DMS114 treated with DMSO at 0.1 percent for 48 hours (cell line): Measurements from ENCODE around the gene ANKRD6.
"Not testable (repeated sequence)": the region's sequence is repeated elsewhere in the genome, so short reads cannot be mapped to it uniquely, and the experiment has no call there.

Experiments
- DNase-seq: peaks from one replicate; lab custom pipeline; 2025; ENCODE audit not compliant: unreplicated experiment; lab: John Stamatoyannopoulos, UW

Gene ANKRD6

DNA sequence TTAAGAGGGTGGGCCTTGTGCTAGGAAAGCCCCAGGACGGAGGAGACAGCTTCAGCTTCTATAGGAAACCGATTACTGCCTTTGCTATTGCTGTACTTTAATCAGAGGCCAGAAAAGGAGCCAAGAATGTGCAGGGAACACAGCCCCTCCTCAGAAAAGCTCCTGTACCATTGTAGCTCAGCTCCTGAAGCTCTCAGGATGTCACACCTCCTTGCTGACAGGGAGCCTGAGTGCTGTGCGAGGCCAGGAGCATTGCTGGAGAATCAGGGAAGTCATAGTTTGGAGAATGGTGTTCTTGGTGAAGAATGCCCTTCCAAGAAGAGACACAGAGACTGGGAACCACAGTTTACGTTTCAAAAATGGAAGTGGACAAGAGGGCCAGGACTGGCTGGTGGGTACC lies 158.8 kb downstream of the ANKRD6 start:
- DNase-seq = no peak

- DNase-seq = no peak
Measured at GRCh38 chr6:89596056-89596455, 163.1 kb downstream of the ANKRD6 start.

DNA sequence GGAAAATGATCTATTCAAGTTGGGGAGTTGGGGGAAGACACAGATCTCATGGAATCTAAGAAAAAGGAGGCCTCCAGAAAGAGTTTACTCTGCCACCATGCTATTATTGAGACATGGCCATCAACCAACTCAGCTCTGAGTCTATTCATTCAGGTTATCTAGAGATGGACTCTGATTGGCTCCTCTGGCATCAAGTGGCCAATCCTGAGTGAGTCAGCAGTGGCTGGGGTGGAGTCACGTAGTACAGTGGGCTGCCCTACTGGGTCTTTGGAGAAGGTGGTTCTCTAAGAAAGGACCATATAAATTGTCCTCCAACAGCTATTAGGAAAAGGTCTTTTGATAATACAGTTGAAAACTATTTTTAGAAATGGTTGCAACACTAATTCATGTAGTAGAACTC lies 163.5 kb downstream of the ANKRD6 start:
- no peak for DNase-seq

DNA sequence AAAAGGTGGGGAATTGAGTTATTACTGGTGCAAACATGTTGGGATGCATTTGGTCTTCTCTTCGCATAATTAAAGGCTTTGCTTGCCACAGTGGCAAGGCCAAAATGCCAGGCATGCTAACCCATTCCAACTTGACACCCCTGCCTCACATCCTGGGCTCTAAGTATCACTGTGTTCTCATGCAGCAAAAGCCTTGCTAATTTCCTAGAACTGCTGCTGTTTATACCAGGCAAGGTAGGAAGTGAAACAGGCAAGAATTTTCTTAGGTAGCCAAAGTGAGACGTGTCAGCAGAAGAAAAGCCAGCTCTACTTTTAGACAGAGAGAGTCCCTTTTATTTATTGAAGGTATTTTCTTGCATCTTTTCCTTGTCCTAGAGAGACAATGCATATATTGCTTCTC lies 164.4 kb downstream of the ANKRD6 start:
- DNase-seq = no peak

- DNase-seq = no peak
Measured at GRCh38 chr6:89597988-89598387, 165.0 kb downstream of the ANKRD6 start.

- no peak for DNase-seq
Measured at GRCh38 chr6:89599727-89600126, 166.8 kb downstream of the ANKRD6 start.

DNA sequence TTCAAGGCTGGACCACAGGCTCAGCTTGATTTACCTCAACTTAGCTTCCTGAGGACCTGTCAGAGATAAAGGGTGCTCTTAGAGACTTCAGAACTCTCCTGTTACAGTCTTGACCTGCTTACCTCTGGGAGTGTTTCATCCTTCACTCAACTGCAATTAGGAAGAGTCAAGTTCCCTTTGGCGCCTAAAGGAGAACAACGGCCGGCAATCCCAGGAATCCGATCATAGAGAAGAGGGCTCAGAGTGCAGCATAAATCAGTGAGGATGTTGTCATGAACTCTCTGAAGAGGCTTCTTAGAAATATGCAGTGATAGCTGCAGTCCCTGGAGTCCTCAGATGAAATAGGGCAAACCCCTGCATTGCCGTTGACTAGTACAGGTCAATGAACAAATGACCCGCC lies 169.2 kb downstream of the ANKRD6 start:
- DNase-seq = no peak

GRCh38 chr6:89604653-89605052 lies 171.7 kb downstream of the ANKRD6 start:
- no peak for DNase-seq

GRCh38 chr6:89605861-89606260 lies 172.9 kb downstream of the ANKRD6 start:
- no peak for DNase-seq

- DNase-seq = peak; percentile 31
Measured at GRCh38 chr6:89610149-89610642, 177.2 kb downstream of the ANKRD6 start.

GRCh38 chr6:89611666-89612065 lies 178.7 kb downstream of the ANKRD6 start:
- no peak for DNase-seq

- DNase-seq = no peak
Measured at GRCh38 chr6:89612121-89612520, 179.2 kb downstream of the ANKRD6 start.

DNA sequence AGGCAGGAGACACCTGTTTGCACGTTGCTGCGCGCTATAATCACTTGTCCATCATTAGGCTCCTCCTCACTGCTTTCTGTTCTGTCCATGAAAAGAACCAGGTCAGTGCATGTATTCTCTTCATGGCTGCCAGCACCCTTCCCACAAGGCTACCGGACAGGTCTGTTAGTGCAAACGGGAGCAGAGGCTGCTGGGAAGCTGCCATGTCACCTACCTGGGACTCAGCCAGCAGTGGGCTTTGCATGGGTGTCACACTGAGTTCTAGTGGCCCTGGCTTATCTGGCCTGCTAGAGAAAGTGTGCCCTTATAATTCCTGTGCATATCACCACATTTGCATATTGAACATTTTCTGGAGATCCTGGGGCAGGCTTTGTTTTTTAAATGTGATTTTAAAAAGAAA lies 180.8 kb downstream of the ANKRD6 start:
- no peak for DNase-seq

DNA sequence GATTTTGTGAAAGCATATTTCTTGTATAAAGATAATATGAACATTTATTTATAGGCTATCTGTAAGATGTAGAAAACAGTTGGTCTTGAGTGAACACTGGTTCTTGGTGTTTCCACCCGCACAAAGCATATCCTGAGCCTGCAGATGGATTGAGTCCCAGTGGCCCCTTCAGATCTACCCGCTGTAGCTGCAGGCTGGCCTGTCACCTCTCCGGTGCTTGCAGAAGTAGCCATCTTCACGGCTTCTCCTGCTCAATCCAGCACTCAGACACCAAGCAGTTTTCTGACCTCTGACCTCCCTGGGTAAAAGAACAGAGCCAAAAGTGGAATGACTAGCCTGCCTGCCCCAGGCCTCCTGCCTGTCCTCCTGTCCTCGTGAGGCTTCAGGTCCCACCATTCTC lies 182.9 kb downstream of the ANKRD6 start:
- no peak for DNase-seq

DNA sequence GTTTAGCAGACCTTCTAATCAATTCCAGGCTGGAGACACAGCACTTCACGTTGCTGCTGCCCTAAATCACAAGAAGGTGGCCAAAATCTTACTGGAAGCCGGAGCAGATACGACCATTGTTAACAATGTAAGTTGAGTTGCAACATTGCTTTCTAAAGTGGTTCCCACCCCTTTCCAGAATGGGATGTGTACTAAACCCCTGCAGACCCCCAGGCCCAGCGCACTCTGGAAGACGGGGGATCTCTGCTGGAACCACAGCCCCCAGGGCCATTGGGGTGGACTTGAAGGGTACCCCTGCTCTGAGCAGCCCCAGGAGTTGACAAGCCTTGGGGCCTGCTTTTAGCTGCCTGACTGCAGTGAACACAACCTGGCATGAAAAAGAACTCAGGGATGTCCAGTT lies 183.6 kb downstream of the ANKRD6 start:
- DNase-seq = no peak

- no peak for DNase-seq
Measured at GRCh38 chr6:89618026-89618425, 185.1 kb downstream of the ANKRD6 start.

GRCh38 chr6:89619567-89619966 lies 186.6 kb downstream of the ANKRD6 start:
- no peak for DNase-seq

DNA sequence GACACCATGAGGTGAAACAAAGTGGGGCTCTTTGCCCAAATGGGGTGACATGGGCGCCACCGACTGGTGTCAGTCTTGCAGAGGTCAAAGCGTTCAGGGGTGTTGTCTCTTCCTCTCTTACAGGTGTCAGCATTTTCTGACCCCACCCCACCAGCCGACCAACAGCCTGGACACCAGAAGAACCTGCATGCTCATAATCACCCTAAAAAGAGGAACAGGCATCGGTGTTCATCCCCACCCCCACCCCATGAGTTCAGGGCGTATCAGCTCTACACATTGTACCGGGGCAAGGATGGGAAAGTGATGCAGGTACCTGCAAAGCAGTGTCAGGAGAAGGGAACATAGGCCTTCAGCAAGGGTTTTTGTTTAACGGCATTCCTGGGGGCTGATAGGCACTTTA lies 190.8 kb downstream of the ANKRD6 start:
- DNase-seq = no peak

DNA sequence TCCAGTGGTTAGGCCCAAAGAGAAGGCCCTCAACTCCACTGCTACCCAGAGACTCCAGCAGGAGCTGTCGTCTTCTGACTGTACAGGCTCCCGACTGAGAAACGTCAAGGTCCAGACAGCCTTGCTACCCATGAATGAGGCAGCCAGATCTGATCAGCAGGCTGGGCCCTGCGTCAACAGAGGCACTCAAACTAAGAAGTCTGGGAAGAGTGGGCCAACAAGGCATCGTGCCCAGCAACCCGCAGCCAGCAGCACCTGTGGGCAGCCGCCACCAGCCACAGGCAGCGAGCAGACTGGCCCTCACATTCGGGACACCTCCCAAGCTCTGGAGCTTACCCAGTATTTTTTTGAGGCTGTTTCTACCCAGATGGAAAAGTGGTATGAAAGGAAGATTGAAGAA lies 197.5 kb downstream of the ANKRD6 start:
- DNase-seq = no peak

GRCh38 chr6:89636412-89636811 lies 203.5 kb downstream of the ANKRD6 start:
- DNase-seq = not testable (repeated sequence)

DNA sequence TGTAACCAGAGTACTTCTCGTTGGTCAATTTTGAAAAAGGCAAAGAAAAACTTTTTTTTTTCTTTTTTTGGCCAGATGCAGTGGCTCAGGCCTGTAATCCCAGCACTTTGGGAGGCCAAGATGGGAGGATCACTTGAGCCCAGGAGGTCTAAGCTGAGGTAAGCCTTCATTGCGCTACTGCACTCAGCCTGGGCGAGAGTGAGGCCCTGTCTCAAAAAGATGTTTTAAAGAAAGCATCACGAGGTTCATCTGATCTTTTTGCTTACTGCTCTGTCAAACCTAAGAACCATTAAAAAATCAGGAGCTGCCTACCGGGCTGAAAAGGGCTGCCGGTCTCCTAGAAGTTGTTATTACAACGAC lies 205.0 kb downstream of the ANKRD6 start:
- no peak for DNase-seq

DNA sequence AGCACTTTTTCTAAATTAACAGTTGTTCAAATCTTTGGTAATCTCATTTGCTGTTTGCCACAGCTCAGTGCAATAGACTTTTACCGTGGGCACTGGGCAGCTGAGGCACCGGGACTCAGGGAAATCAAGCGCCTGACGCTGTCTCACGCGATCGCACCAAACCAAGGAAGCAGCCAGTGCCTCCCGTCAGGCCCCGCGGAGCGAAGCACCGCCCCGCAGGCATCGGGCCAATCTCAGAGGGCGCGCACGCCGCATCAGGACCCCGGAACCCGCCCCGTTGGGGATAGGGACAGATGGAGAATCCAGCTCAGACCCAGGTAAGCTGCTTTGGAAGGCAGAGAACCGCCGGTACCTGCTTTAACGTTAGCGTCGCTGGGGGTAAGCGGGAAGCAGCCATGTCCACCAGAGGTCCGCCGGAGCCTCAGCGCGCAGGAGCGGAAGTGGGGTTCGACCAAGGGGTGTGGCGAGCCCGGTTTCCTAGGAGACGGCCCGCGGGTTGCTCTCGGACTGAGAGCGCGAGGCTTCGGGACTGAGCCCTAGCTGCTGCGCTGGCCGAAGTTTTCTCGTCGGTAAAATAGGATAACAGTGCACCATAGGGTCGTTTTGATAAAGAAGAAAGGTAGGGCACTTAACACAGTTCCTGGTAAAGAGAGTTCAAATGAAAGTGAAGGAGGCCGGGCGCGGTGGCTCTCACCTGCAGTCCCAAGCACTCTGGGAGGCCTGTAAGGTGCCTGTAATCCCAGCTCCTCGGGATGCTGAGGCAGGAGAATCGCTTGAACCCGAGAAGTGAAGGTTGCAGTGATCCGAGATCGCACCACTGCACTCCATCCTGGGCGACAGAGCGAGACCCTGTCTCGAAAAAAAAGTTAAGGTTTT lies 205.6 kb downstream of the ANKRD6 start, which contains the start of gene LYRM2:
Gene LYRM2, minus strand, starts transcription at position 428 of the 876 bp plus-strand sequence. Its CDS starts 31 bp downstream, at position 397.
- DNase-seq = peak; percentile 84

DNA sequence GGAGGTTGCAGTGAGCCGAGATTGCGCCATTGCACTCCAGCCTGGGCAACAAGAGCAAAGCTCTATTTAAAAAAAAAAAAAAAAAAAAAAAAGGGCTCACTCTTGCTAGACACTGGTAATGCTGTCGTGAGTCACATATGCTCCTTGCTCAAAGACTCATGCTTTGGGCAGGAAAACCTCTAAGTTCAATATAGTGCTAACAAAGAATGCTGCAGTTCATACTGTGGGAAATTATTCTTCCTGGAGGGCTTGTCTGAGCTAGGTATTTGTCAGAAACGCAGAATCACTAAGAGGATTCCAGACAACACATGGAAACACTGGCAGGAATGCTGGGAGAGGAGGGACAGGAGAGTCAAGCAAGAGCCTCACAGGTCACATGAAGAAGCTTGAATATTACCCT lies 207.9 kb downstream of the ANKRD6 start:
- DNase-seq = no peak
